Measurements from ENCODE around the gene FAM25G. TPM values are rescaled to one million over a fixed set of nuclear protein-coding genes. Genes with fewer than 3 reads are reported as not detected.
A peak's percentile ranks its signal among the peaks of the same experiment; 100 is the strongest.
"Not testable (repeated sequence)": the region's sequence is repeated elsewhere in the genome, so short reads cannot be mapped to it uniquely, and the experiment has no call there.

FAM25G gene
- total RNA-seq (2022) (not detected in 2 replicates), Bru-seq, nascent RNA (percentile 16 among the genes with signal in this experiment), BruChase-seq, experiment 1, labeled RNA remaining after a 6-hour chase (not detected), BruChase-seq, experiment 2, labeled RNA remaining after a 2-hour chase (not detected)
- long read RNA-seq = 0 reads

DNA sequence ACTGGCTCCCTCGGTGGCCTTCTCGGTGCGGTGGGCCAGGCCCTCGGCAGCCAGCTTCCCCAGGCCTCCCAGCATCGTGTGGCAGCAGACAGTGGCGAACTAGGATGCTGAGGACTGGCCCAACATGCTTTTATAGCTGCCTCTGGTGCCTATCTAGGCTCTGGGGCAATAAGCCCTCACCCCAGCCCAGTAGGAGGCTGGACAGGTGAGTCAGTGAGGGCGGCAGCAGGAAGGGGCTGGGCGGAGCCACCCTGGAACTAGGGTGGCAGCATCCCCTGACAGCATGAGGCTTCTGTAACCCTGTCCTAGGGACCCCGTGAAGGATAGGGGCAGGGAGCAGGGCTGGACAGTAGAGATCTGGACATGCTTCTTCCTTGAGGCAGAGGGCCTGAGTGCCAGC, at the start of gene FAM25G:
Gene FAM25G, minus strand, starts transcription at position 101 of the 400 bp plus-strand sequence. Its CDS starts 26 bp downstream, at position 75.
- H3K27ac Mint-ChIP-seq (ENCODE audit: unreplicated experiment); DNase-seq; intact Hi-C loops (cut with micrococcal nuclease; ENCODE audit: unreplicated experiment); H3K4me1 Mint-ChIP-seq (ENCODE audit: low read depth, unreplicated experiment); H3K27me3 Mint-ChIP-seq (ENCODE audit: unreplicated experiment); H3K36me3 Mint-ChIP-seq (ENCODE audit: insufficient read depth, unreplicated experiment); BruUV-seq (replicated peaks); H3K4me3 Mint-ChIP-seq (ENCODE audit: low read depth, unreplicated experiment); H3K9me3 Mint-ChIP-seq (ENCODE audit: low read depth, unreplicated experiment); CTCF ChIA-PET: not testable (repeated sequence)

GRCh38 chr10:47536430-47536829, 44.9 kb upstream of the FAM25G start:
- DNase-seq; H3K9me3 Mint-ChIP-seq (ENCODE audit: low read depth, unreplicated experiment); H3K36me3 Mint-ChIP-seq (ENCODE audit: insufficient read depth, unreplicated experiment); BruUV-seq (replicated peaks); CTCF ChIA-PET; H3K4me1 Mint-ChIP-seq (ENCODE audit: low read depth, unreplicated experiment); H3K27ac Mint-ChIP-seq (ENCODE audit: unreplicated experiment); H3K27me3 Mint-ChIP-seq (ENCODE audit: unreplicated experiment); H3K4me3 Mint-ChIP-seq (ENCODE audit: low read depth, unreplicated experiment); intact Hi-C loops (cut with micrococcal nuclease; ENCODE audit: unreplicated experiment): not testable (repeated sequence)

DNA sequence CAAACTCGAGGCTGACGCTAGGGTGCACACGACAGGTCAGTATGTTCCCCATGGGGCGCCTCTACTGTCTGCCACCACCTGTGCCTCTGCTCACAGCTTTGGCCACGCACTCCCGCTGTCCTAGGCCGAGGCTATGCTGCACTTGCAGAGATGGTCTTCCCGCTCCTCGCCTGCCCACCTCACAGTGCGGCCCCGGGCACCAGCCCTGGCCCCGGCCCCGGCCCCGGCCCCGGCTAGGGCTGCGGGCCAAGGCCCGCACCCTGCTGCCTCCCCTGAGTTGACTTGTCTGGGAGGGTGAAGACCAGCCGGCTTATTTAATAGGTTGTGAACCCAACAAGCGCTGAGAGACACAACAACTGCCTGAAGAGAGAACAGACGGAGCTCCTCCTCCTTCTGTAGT, 32.0 kb upstream of the FAM25G start, which contains the start of gene AGAP9:
Gene AGAP9, minus strand, starts transcription at position 164 of the 400 bp plus-strand sequence. Its CDS starts 112 bp downstream, at position 52.
- H3K36me3 Mint-ChIP-seq (ENCODE audit: insufficient read depth, unreplicated experiment); H3K27ac Mint-ChIP-seq (ENCODE audit: unreplicated experiment); CTCF ChIA-PET; H3K4me1 Mint-ChIP-seq (ENCODE audit: low read depth, unreplicated experiment); DNase-seq; intact Hi-C loops (cut with micrococcal nuclease; ENCODE audit: unreplicated experiment); H3K27me3 Mint-ChIP-seq (ENCODE audit: unreplicated experiment); H3K4me3 Mint-ChIP-seq (ENCODE audit: low read depth, unreplicated experiment); BruUV-seq (replicated peaks); H3K9me3 Mint-ChIP-seq (ENCODE audit: low read depth, unreplicated experiment): not testable (repeated sequence)

DNA sequence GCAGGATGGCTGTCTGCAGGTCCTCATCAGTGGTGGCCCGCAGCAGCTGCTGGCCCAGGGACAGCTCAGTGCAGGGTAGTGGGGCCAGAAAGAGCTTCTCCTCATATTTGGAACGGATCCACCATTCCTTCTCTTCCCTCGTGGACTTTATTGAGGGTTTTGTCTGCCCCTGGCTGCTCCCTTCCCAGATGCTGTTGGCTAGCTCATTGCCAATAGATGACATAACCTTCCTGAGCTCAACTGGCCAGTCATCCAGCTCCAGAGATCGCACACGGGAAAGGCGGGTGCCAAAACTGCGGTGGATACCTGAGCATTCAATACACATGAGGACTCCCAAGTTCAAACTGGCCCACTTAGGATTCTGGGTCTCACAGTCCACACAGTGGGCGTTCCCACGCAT, 10.8 kb upstream of the FAM25G start:
- H3K9me3 Mint-ChIP-seq (ENCODE audit: low read depth, unreplicated experiment); intact Hi-C loops (cut with micrococcal nuclease; ENCODE audit: unreplicated experiment): not testable (repeated sequence)

DNA sequence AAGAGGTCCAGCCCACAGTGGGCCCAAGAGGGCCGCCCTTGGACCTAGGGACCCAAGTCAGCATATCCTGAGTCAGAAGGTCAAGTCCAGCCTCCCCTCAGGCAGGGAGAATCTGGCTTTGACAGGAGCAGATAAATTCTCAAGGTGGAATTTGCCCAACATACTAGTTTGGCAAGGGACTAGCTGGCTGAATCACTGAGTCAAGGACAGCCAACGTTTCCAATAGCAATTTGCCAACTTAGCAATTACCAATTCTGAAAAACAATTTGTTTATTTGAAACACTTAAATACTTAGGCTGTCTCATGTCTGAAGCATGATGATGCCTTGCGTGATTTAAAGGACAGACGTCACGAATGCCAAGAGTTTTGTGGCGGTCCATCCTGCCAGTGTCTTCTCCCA, 2.7 kb upstream of the FAM25G start:
- H3K36me3 Mint-ChIP-seq (ENCODE audit: insufficient read depth, unreplicated experiment); DNase-seq; H3K4me1 Mint-ChIP-seq (ENCODE audit: low read depth, unreplicated experiment); intact Hi-C loops (cut with micrococcal nuclease; ENCODE audit: unreplicated experiment); H3K27me3 Mint-ChIP-seq (ENCODE audit: unreplicated experiment); CTCF ChIA-PET; H3K9me3 Mint-ChIP-seq (ENCODE audit: low read depth, unreplicated experiment); BruUV-seq (replicated peaks); H3K27ac Mint-ChIP-seq (ENCODE audit: unreplicated experiment); H3K4me3 Mint-ChIP-seq (ENCODE audit: low read depth, unreplicated experiment): not testable (repeated sequence)

More for the DNA sequence above, 10.8 kb upstream of the FAM25G start:
- H3K4me1 Mint-ChIP-seq (ENCODE audit: low read depth, unreplicated experiment); H3K27ac Mint-ChIP-seq (ENCODE audit: unreplicated experiment); H3K4me3 Mint-ChIP-seq (ENCODE audit: low read depth, unreplicated experiment); BruUV-seq (replicated peaks); CTCF ChIA-PET; DNase-seq; H3K36me3 Mint-ChIP-seq (ENCODE audit: insufficient read depth, unreplicated experiment); H3K27me3 Mint-ChIP-seq (ENCODE audit: unreplicated experiment): not testable (repeated sequence)

- H3K27me3 Mint-ChIP-seq (ENCODE audit: unreplicated experiment); H3K4me1 Mint-ChIP-seq (ENCODE audit: low read depth, unreplicated experiment); H3K9me3 Mint-ChIP-seq (ENCODE audit: low read depth, unreplicated experiment); CTCF ChIA-PET; BruUV-seq (replicated peaks); H3K4me3 Mint-ChIP-seq (ENCODE audit: low read depth, unreplicated experiment); intact Hi-C loops (cut with micrococcal nuclease; ENCODE audit: unreplicated experiment); H3K27ac Mint-ChIP-seq (ENCODE audit: unreplicated experiment); DNase-seq; H3K36me3 Mint-ChIP-seq (ENCODE audit: insufficient read depth, unreplicated experiment): not testable (repeated sequence)
Observed at GRCh38 chr10:47489630-47490029, 1.9 kb downstream of the FAM25G start.

GRCh38 chr10:47485943-47486342, 5.6 kb downstream of the FAM25G start:
- BruUV-seq (replicated peaks); H3K27me3 Mint-ChIP-seq (ENCODE audit: unreplicated experiment); H3K4me3 Mint-ChIP-seq (ENCODE audit: low read depth, unreplicated experiment); intact Hi-C loops (cut with micrococcal nuclease; ENCODE audit: unreplicated experiment); CTCF ChIA-PET; DNase-seq; H3K27ac Mint-ChIP-seq (ENCODE audit: unreplicated experiment); H3K9me3 Mint-ChIP-seq (ENCODE audit: low read depth, unreplicated experiment); H3K4me1 Mint-ChIP-seq (ENCODE audit: low read depth, unreplicated experiment); H3K36me3 Mint-ChIP-seq (ENCODE audit: insufficient read depth, unreplicated experiment): not testable (repeated sequence)

DNA sequence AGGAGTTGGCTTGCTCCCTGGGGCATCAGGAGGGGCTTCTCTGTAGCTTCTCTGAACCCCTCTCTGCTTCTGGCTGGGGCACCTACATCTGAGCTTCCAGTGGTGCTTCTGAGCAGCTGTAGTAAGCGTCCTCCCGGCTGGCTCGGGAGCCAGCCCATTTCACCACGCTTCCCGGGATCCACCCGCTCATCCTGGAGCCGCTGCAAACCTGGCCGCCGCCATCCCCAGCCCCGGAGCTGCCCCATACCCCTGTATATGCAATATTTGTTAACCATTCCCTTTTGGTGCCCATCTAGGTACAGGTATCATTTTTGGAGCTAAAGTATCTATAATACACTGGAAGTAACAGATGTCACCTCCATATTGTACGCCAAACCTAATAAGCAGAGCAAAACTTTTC, 6.7 kb downstream of the FAM25G start:
- H3K9me3 Mint-ChIP-seq (ENCODE audit: low read depth, unreplicated experiment); H3K36me3 Mint-ChIP-seq (ENCODE audit: insufficient read depth, unreplicated experiment); H3K27ac Mint-ChIP-seq (ENCODE audit: unreplicated experiment); H3K27me3 Mint-ChIP-seq (ENCODE audit: unreplicated experiment); DNase-seq; intact Hi-C loops (cut with micrococcal nuclease; ENCODE audit: unreplicated experiment); H3K4me3 Mint-ChIP-seq (ENCODE audit: low read depth, unreplicated experiment); BruUV-seq (replicated peaks); CTCF ChIA-PET; H3K4me1 Mint-ChIP-seq (ENCODE audit: low read depth, unreplicated experiment): not testable (repeated sequence)

DNA sequence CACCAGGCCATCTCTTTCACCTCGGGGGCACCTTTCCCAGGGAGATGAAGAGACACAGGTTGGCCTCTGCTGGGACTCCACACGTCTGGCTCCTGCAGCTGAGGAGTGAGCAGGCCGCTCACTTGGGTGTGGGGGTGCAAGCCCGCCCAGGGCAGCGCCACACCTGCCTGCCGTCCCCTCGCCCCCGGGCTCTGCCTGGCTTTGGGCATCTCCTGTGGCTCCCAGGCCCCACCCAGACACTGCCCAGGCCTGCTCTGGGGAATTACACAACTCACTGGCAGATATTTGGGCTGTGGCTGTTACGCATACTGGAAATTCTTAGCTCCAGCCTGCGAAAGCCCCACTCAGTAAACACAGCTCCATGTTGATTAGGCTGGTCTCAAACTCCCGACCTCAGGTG, 7.6 kb downstream of the FAM25G start, which contains the start of gene ANXA8:
Gene ANXA8, minus strand, starts transcription at position 193 of the 400 bp plus-strand sequence. Its CDS starts 182 bp downstream, at position 11.
- H3K27ac Mint-ChIP-seq (ENCODE audit: unreplicated experiment); H3K9me3 Mint-ChIP-seq (ENCODE audit: low read depth, unreplicated experiment); BruUV-seq (replicated peaks); H3K36me3 Mint-ChIP-seq (ENCODE audit: insufficient read depth, unreplicated experiment); intact Hi-C loops (cut with micrococcal nuclease; ENCODE audit: unreplicated experiment); H3K4me3 Mint-ChIP-seq (ENCODE audit: low read depth, unreplicated experiment); DNase-seq; CTCF ChIA-PET; H3K27me3 Mint-ChIP-seq (ENCODE audit: unreplicated experiment); H3K4me1 Mint-ChIP-seq (ENCODE audit: low read depth, unreplicated experiment): not testable (repeated sequence)

DNA sequence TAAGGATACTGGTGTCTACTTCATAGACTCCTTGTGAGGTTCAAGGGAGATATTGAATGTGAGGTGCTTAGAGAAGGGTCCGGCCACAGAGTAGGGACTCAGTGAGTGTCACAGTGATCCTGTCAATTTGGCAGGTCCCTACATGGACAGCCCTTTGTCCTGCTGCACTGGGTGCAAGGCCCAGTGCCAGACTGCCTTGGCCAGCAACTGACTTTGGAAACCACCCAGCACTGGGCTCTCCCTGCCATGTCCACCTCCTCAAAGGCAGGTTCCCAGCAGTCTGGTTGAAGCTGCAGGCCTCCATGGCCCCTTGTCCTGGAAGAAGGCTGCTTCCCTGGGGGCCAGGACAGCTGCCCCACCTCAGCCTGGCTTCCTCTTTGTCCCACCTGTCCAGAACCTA, 9.1 kb downstream of the FAM25G start:
- intact Hi-C loops (cut with micrococcal nuclease; ENCODE audit: unreplicated experiment); H3K27ac Mint-ChIP-seq (ENCODE audit: unreplicated experiment); H3K4me1 Mint-ChIP-seq (ENCODE audit: low read depth, unreplicated experiment); H3K9me3 Mint-ChIP-seq (ENCODE audit: low read depth, unreplicated experiment); H3K4me3 Mint-ChIP-seq (ENCODE audit: low read depth, unreplicated experiment); H3K27me3 Mint-ChIP-seq (ENCODE audit: unreplicated experiment); CTCF ChIA-PET; H3K36me3 Mint-ChIP-seq (ENCODE audit: insufficient read depth, unreplicated experiment); DNase-seq: not testable (repeated sequence)
- BruUV-seq (replicated peaks) = TSS peak; percentile 93
